Astrocyte (in vitro differentiated cells and primary cell): ENCODE data around the gene TRPM7. TPM values are rescaled to one million over a fixed set of nuclear protein-coding genes. Genes with fewer than 3 reads are reported as not detected.
A peak's percentile ranks its signal among the peaks of the same experiment; 100 is the strongest.
"Not testable (repeated sequence)": the region's sequence is repeated elsewhere in the genome, so short reads cannot be mapped to it uniquely, and the experiment has no call there.

Source experiments
- DNase-seq: peaks from one replicate; pipeline ENCODE4 v3.0.0-alpha.2; 2010; ENCODE audit warnings: low read depth
- FAIRE-seq: peaks from 2 replicates; lab custom pipeline; 2011; peaks lifted over from hg19 to GRCh38; lab: Jason Lieb, UNC
- H2AFZ ChIP-seq: 2 replicates; pipeline ENCODE4 v1.6.0; 2012; ENCODE audit warnings: low read depth, low read length, inconsistent platforms
- H3K27ac ChIP-seq: 2 replicates; pipeline ENCODE4 v1.5.1; 2011; ENCODE audit warnings: low read depth, low read length, inconsistent platforms
- H3K27me3 ChIP-seq: 2 replicates; pipeline ENCODE4 v1.6.0; 2011; ENCODE audit warnings: low read length, inconsistent platforms; ENCODE audit not compliant: insufficient read depth
- H3K36me3 ChIP-seq: 2 replicates; pipeline ENCODE4 v1.5.1; 2011; ENCODE audit warnings: low read length, inconsistent platforms; ENCODE audit not compliant: insufficient read depth
- H3K4me1 ChIP-seq: 2 replicates; pipeline ENCODE4 v1.5.1; 2011; ENCODE audit warnings: low read length, inconsistent platforms; ENCODE audit not compliant: insufficient read depth
- H3K4me2 ChIP-seq: 2 replicates; pipeline ENCODE4 v1.6.0; 2012; ENCODE audit warnings: low read length, inconsistent platforms
- H3K4me3 ChIP-seq: 2 replicates; pipeline ENCODE4 v1.5.1; 2011; ENCODE audit warnings: low read depth, mild to moderate bottlenecking, low read length, inconsistent platforms; ENCODE audit not compliant: insufficient read depth
- H3K79me2 ChIP-seq: 2 replicates; pipeline ENCODE4 v1.6.0; 2012; ENCODE audit warnings: mild to moderate bottlenecking, low read length, inconsistent platforms; ENCODE audit not compliant: insufficient read depth
- H3K9ac ChIP-seq: 2 replicates; pipeline ENCODE4 v1.6.0; 2012; ENCODE audit warnings: mild to moderate bottlenecking, low read length, inconsistent platforms
- H3K9me3 ChIP-seq: 2 replicates; pipeline ENCODE4 v1.5.1; 2012; ENCODE audit warnings: low read depth, mild to moderate bottlenecking, low read length, inconsistent platforms; ENCODE audit not compliant: insufficient read depth
- H4K20me1 ChIP-seq: 2 replicates; pipeline ENCODE4 v1.6.0; 2012; ENCODE audit warnings: low read length, inconsistent platforms; ENCODE audit not compliant: insufficient read depth
- H3K27ac Mint-ChIP-seq: one replicate; pipeline ENCODE4 v1.8.0; 2021; ENCODE audit warnings: mild to moderate bottlenecking, mixed read lengths; ENCODE audit not compliant: unreplicated experiment
- H3K27me3 Mint-ChIP-seq: one replicate; pipeline ENCODE4 v1.8.0; 2021; ENCODE audit warnings: low read depth, mixed read lengths; ENCODE audit not compliant: unreplicated experiment
- H3K36me3 Mint-ChIP-seq: one replicate; pipeline ENCODE4 v1.8.0; 2021; ENCODE audit warnings: low read depth, mixed read lengths; ENCODE audit not compliant: unreplicated experiment
- H3K4me1 Mint-ChIP-seq: one replicate; pipeline ENCODE4 v1.8.0; 2021; ENCODE audit warnings: low read depth, mixed read lengths; ENCODE audit not compliant: unreplicated experiment
- H3K4me3 Mint-ChIP-seq: one replicate; pipeline ENCODE4 v1.8.0; 2021; ENCODE audit warnings: mild to moderate bottlenecking, moderate library complexity, mixed read lengths; ENCODE audit not compliant: unreplicated experiment
- H3K9me3 Mint-ChIP-seq: one replicate; pipeline ENCODE4 v1.8.0; 2021; ENCODE audit warnings: mild to moderate bottlenecking, mixed read lengths; ENCODE audit not compliant: unreplicated experiment
- EZH2 ChIP-seq: IDR thresholded peaks from 2 replicates; pipeline ENCODE4 v1.6.1; 2012; ENCODE audit warnings: mild to moderate bottlenecking, low read length, inconsistent platforms; ENCODE audit not compliant: insufficient read depth
- total RNA-seq: library from RNA; stranded (reverse); gene quantifications from 2 replicates; pipeline ENCODE4 v1.2.1, GENCODE V29; 2021
- TF ChIP-seq, protein P1 (sequence below): IDR thresholded peaks from 2 replicates; pipeline ENCODE4 v1.5.1; 2011; ENCODE audit warnings: low read depth, mild to moderate bottlenecking, inconsistent platforms, low read length, moderate library complexity; ENCODE audit not compliant: insufficient read depth

Gene TRPM7
- total RNA-seq, 1 donor from 2014 or later, result 27.8 TPM

DNA sequence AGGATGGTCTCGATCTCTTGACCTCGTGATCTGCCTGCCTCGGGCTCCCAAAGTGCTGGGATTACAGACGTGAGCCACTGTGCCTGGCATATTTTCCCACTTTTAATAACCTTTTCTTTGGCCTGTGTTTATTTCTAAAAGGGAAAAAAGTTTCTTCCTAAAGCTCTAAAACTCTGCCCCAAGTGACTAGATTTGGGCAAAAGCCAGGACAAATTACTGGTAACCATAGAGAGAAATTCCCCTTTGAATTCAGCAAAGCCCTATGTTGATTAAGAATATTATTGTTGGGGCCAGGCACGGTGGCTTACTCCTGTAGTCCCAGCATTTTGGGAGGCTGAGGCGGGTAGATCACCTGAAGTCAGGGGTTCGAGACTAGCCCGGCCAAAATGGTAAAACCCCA is 11.5 kb upstream of the TRPM7 start:
- Histone ChIP-seq H3K9me3 (no peaks in the 10 kb centered on the region), H3K36me3 (no peaks in the 10 kb centered on the region), H3K9ac (no peak overlapping the region), H3K4me2 (no peak overlapping the region), H3K4me3 (no peak overlapping the region), H3K4me1 (peaks cover 4% of the 10 kb centered on the region), H3K27me3 (no peaks in the 10 kb centered on the region), H4K20me1 (no peaks in the 10 kb centered on the region), H3K79me2 (no peaks in the 10 kb centered on the region), H2AFZ (no peak overlapping the region), H3K27ac (no peak overlapping the region)
- Mint-ChIP-seq H3K27ac (no peak overlapping the region), H3K4me1 (no peaks in the 10 kb centered on the region), H3K27me3 (no peaks in the 10 kb centered on the region), H3K4me3 (no peak overlapping the region), H3K36me3 (no peaks in the 10 kb centered on the region), H3K9me3 (no peaks in the 10 kb centered on the region)
- FAIRE-seq, result no peak
- DNase-seq, result no peak
- TF ChIP-seq, protein P1, sequence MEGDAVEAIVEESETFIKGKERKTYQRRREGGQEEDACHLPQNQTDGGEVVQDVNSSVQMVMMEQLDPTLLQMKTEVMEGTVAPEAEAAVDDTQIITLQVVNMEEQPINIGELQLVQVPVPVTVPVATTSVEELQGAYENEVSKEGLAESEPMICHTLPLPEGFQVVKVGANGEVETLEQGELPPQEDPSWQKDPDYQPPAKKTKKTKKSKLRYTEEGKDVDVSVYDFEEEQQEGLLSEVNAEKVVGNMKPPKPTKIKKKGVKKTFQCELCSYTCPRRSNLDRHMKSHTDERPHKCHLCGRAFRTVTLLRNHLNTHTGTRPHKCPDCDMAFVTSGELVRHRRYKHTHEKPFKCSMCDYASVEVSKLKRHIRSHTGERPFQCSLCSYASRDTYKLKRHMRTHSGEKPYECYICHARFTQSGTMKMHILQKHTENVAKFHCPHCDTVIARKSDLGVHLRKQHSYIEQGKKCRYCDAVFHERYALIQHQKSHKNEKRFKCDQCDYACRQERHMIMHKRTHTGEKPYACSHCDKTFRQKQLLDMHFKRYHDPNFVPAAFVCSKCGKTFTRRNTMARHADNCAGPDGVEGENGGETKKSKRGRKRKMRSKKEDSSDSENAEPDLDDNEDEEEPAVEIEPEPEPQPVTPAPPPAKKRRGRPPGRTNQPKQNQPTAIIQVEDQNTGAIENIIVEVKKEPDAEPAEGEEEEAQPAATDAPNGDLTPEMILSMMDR, result no peak
- no peak for TF ChIP-seq EZH2

DNA sequence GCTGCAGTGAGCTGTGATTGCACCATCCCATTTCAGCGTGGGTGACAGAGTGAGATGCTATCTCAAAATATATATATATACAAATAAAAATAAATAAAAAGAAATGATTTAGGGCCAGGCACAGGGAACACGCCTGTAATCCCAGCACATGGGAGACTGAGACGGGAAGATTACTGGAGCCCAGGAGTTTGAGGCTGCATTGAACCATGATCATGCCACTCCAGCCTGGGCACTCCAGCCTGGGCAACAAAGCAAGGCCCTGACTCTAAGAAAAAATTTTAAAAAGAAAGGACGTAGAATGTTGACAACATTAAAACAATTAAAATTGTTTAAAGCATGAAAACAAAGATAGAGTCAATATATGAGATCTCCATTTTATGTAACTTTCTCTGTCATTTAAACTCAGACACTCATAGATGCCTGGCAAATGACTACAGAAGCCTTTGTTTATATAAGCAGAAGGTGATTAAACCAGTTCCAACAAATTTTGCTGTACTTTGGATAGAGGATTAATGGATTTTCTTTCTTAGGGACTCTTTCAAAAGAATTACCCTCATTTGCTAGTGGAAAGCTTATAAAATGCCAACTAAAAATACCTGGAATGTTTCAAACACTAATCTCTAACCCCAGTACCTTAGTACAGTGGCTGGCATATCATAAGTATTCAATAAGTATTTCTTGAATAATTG is 10.7 kb upstream of the TRPM7 start:
- no peaks in the 10 kb centered on the region for H3K27me3 ChIP-seq
- no peak overlapping the region for H3K4me2 ChIP-seq
- no peaks in the 10 kb centered on the region for H3K9me3 ChIP-seq

DNA sequence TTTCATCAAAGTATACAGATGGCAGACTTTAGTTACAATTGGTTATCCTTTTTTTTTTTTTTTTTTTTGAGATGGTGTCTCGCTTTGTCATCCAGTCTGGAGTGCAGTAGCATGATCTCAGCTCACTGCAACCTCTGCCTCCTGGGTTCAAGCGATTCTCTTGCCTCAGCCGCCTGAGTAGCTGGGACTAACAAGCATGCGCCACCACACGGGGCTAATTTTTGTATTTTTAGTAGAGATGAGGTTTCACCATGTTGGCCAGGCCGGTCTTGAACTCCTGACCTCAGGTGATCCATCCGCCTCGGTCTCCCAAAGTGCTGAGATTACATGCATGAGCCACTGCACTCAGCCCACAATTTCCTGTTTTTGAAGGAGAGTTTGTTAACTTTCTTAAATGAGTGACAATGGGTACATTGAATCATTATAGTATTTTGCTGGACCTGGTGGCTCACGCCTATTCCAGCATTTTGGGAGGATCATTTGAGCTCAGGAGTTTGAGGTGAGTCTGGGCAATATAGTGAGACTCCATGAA is 8.1 kb upstream of the TRPM7 start:
- H3K4me1 ChIP-seq, FAIRE-seq, H3K27me3 Mint-ChIP-seq, H3K9ac ChIP-seq, H2AFZ ChIP-seq, H3K9me3 ChIP-seq, H3K36me3 Mint-ChIP-seq, DNase-seq, H3K4me3 Mint-ChIP-seq, H3K27ac Mint-ChIP-seq, H3K27me3 ChIP-seq, H3K4me2 ChIP-seq, H3K9me3 Mint-ChIP-seq, H3K36me3 ChIP-seq, H3K4me1 Mint-ChIP-seq, H4K20me1 ChIP-seq, H3K79me2 ChIP-seq, H3K27ac ChIP-seq, H3K4me3 ChIP-seq: not testable (repeated sequence)

More for the DNA sequence above, 10.7 kb upstream of the TRPM7 start:
- TF ChIP-seq, protein P1, result no peak
- no peaks in the 10 kb centered on the region for H4K20me1 ChIP-seq
- Mint-ChIP-seq H3K36me3 (no peaks in the 10 kb centered on the region), H3K4me1 (no peaks in the 10 kb centered on the region), H3K27me3 (no peaks in the 10 kb centered on the region), H3K9me3 (no peaks in the 10 kb centered on the region), H3K27ac (no peak overlapping the region), H3K4me3 (no peak overlapping the region)
- FAIRE-seq (no peak), DNase-seq (peak; percentile 51)
- H3K27ac ChIP-seq, result no peak overlapping the region
- no peaks in the 10 kb centered on the region for H3K79me2 ChIP-seq
- H2AFZ ChIP-seq, result no peak overlapping the region
- H3K36me3 ChIP-seq, result no peaks in the 10 kb centered on the region
- H3K9ac ChIP-seq, result no peak overlapping the region
- H3K4me1 ChIP-seq, result peaks cover 4% of the 10 kb centered on the region
- no peak overlapping the region for H3K4me3 ChIP-seq
